HG02938 (cell line): ENCODE results near the gene MDM2.
"Not testable (repeated sequence)": the region's sequence is repeated elsewhere in the genome, so short reads cannot be mapped to it uniquely, and the experiment has no call there.

Experiments
- ATAC-seq: cut with Tn5 transposase; IDR thresholded peaks from one replicate; pipeline ENCODE4 v1.9.1; 2021; ENCODE audit warnings: mild to moderate bottlenecking, moderate library complexity; ENCODE audit not compliant: unreplicated experiment

MDM2 gene

DNA sequence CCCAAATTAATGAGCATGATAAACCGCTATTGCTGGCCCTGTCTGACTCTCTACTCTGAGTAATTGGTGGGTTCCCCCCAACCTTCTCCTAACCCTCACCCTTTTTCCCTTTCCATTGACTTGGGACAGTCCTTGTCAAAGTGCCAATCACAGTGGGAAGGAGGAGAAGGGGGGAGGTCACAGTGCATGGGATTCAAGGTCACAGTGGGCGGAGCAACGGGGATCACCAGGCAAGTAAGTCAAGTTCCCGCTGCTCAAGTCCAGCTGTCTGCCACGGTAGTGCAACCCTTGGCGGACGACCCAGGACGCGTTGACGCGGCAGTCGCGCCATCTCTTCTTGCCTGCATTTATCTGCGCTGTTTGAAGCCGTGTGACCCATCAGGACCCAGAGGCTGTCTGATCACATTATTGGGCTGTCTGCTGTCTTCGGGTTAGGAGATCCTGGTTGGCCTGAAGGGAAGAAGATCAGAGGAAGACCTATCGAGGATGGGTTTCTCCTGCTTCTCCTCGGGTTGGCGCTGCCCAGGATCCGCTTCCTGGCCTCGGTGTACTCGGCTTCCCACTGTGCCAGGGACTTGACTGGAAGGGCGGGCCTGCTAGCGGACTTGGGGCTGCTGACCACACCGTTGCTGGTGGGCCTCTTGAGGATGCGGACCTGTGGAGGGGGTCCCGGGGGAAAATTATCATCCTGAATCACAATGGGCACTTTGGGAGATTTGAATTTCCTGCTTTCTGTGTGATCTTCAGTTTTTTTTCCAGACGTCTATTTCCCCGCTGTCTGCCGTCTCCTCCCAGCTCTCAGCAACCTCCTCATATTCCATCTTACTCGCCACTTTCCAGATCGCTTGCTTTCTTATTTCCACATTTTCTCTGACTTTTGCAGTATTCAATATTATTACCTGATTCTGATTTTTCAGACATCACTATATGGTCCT lies 3.1 kb upstream of the MDM2 start:
- no peak for ATAC-seq

DNA sequence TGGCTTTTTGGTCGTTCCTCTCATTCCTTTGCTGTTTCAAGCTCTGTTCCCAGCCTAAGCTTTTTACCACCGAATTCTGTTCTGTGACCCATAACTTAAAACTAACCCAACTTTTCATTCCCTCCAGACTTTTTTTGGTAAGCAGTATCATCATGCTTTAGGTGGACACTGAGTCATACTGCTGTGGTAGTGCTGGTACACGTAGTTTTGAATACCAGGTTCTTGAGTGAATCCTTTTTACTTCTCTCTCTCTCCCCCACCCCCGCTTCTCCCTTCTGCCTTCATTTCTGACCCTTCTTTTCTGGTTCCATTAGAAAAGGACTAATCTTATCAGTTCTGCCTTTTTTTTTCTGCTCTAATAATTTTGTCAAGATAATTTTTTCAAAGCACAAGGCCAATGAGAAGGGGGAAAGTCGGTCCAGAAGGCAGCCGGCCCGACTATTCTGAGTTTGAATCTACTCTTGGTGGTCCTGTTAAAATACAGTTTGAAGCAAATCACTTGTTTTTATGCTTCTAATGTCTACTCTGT lies 2.3 kb upstream of the MDM2 start:
- no peak for ATAC-seq

DNA sequence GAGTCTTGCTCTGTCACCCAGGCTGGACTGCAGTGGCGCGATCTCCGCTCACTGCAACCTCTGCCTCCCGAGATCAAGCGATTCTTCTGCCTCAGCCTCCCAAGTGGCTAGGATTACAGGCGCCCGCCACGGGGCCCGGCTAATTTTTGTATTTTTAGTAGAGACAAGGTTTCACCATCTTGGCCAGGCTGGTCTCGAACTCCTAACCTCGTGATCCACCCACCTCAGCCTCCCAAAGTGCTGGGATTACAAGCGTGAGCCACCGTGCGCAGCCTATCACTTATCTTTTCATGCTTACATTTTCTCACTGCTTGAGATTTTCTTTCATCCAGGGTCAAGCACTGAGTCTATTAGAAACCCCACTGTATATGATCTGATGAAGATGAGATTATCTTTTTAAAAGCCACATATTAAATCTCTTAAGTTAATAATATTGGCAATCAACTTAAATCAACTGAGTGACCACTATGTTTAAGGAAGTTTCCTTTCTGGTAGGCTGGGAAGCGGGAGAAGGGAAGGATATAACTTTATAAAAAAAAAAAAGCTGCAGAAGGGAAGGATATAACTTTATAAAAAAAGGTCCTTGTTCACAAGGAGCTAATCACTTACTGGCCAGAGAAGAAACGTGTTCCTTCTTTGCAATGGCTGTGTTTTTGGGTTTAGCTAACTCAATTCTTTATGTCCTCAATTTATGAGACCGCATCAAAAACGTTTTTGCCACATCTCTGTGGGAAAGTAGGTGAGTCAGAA lies 1.3 kb upstream of the MDM2 start:
- ATAC-seq: no peak

DNA sequence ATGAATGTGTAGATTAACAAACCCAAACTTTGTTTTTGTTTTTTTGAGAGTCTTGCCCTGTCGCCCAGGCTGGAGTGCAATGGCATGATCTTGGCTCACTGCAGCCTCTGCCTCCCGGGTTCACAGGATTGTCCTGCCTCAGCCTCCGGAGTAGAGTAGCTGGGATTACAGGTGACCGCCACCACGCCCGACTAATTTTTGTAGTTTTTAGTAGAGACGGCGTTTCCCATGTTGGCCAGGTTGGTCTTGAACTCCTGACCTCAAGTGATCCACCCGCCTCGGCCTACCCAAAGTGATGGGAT lies 752 bp upstream of the MDM2 start:
- not testable (repeated sequence) for ATAC-seq

DNA sequence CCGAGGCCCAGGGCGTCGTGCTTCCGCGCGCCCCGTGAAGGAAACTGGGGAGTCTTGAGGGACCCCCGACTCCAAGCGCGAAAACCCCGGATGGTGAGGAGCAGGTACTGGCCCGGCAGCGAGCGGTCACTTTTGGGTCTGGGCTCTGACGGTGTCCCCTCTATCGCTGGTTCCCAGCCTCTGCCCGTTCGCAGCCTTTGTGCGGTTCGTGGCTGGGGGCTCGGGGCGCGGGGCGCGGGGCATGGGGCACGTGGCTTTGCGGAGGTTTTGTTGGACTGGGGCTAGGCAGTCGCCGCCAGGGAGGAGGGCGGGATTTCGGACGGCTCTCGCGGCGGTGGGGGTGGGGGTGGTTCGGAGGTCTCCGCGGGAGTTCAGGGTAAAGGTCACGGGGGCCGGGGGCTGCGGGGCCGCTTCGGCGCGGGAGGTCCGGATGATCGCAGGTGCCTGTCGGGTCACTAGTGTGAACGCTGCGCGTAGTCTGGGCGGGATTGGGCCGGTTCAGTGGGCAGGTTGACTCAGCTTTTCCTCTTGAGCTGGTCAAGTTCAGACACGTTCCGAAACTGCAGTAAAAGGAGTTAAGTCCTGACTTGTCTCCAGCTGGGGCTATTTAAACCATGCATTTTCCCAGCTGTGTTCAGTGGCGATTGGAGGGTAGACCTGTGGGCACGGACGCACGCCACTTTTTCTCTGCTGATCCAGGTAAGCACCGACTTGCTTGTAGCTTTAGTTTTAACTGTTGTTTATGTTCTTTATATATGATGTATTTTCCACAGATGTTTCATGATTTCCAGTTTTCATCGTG lies 612 bp downstream of the MDM2 start:
- peak; percentile 52 for ATAC-seq

DNA sequence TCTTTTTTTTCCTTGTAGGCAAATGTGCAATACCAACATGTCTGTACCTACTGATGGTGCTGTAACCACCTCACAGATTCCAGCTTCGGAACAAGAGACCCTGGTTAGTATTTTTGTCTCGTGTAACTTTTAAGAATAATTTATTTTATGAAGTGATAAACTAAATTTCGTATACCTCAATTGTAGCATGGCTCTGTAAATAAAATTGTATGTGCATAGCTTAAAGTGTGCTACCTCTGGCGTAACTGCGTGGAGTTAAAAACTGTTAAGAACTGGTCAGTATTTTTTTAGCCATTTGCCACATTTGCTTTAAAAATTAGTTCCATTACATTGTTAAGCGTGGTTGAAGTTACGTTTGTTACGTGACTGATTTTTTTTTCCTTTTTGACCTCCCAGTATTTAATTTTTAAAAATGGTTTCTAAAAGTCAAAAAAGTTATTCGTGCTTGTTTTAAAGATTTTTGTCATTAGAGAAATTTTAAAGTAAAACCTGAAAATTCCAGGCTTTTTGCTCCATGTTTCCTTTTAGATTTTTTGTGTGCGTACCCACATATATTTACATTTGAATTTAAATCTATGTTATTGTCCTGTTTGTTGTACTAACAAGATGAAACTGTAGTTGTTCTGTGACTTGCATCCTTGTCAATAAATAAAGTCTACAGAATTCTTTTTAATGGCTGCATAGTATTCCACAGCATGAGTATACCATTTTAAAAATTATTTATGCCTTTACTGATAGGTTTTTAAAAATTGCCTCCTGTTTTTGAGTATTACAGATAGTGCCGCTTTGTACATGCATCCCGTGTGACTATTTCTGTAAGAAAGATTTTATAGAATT lies 1.4 kb downstream of the MDM2 start:
- ATAC-seq: no peak

GRCh38 chr12:68810027-68810389 lies 2.0 kb downstream of the MDM2 start:
- not testable (repeated sequence) for ATAC-seq

DNA sequence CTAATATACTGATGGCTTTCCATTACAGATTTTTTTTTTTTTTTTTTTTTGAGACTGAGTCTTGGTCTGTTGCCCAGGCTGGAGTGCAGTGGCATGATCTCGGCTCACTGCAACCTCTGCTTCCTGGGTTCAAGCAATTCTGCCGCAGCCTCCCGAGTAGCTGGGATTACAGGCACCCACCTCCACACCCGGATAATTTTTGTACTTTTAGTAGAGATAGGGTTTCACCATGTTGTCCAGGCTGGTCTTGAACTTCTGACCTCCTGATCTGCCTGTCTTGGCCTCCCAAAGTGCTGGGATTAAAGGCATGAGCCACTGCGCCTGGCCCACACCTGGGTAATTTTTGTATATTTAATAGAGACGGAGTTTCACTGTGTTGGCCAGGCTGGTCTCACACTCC lies 3.6 kb downstream of the MDM2 start:
- not testable (repeated sequence) for ATAC-seq

- ATAC-seq: no peak
Measured at GRCh38 chr12:68812553-68813241, 4.7 kb downstream of the MDM2 start.

GRCh38 chr12:68813242-68813593 lies 5.2 kb downstream of the MDM2 start:
- no peak for ATAC-seq

DNA sequence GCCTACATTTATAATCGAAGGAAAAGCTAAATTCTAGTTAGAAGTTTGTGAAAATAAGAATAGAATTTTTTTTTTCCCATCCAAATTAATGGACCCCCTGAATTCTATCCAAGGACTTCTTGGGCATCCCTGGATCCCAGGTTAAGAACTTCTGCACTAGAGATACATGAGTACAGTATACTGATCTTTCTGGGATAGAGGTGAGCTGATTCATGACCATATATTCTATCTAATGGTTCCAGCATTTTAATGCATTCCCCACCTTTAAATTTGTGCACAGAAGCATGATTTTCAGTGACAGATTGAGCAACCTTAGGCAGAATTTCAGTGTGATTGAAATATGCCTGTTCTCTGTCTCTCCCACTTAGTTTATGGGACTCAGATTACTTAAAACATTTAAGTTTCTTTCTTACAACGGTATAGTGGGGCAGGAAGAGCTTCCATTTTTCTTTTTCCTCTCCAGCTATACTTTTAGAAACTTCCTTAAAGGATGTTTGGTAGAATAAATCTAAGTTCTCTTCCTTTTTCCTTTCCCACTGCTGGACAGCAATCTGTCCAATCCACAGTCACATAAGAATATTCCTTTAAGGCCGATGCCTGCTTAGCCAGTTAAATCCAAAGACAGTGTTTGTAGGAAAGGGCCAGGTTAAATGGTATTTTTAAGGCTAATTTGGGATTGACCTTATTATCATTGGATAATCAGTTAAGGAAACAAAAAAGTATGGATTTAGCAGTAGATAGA lies 6.7 kb downstream of the MDM2 start:
- no peak for ATAC-seq

DNA sequence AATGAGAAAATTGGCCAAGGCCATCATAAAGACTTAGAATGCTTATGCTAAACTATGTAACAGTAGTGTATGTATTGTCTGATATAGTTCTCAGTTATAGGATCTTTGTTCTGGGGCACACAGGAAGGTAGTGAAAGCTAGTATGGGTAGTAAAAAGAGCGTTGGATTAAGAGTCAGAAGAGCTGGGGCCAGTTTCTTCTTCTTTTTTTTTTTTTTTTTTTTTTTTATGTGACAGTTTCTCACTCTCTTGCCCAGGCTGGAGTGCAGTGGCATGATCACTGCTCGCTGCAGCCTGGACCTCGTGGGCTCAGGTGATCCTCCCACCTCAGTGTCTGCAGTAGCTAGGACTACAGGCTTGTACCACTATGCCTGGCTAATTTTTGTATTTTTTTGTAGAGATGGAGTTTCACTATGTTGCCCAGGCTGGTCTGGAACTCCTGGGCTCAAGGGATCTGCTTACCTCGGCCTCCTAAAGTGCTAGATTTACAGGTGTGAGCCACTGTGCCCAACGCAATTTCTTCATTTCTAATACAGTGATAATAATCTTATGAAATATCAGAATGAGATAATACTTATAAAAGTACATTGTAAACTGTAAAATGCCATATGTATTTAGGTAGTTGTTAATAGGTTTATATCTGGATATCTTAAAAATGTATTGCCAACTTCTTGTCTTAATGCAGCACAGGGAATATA lies 7.4 kb downstream of the MDM2 start:
- no peak for ATAC-seq

GRCh38 chr12:68815928-68816800 lies 8.2 kb downstream of the MDM2 start:
- ATAC-seq: no peak

DNA sequence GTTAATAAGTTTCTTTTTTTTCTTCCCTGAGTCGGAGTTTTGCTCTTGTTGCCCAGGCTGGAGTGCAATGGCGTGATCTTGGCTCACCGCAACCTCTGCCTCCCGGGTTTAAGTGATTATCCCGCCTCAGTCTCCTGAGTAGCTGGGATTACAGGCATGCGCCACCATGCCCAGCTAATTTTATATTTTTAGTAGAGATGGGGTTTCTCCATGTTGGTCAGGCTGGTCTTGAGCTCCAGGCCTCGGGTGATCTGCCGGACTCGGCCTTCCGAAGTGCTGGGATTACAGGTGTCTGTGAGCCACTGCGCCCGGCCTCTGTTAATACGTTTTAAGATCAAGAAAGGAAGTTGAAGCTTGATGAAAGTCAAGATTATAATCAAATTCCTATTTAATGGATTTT lies 11.5 kb downstream of the MDM2 start:
- not testable (repeated sequence) for ATAC-seq

GRCh38 chr12:68821357-68822188 lies 13.6 kb downstream of the MDM2 start:
- ATAC-seq: no peak

GRCh38 chr12:68823696-68824095 lies 15.7 kb downstream of the MDM2 start:
- no peak for ATAC-seq

DNA sequence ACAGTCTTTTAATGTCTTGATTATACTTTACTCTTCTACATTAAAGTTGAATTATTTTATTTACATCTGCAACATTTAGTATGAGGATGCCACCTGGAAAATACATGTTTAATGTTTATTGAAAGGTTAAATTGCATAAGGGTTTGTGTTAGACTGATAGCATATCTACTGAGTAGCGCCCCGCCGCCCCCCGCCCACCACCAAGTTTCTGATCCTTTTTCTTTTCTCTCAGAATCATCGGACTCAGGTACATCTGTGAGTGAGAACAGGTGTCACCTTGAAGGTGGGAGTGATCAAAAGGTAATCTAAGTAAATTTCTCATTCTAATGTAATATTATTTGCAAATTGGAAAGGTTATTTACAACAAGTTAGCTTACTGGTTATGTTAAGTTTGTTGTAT lies 16.2 kb downstream of the MDM2 start:
- ATAC-seq: no peak
